Spleen (tissue), 7 donors: ENCODE data around the gene DNAH9.

Source experiments
- CTCF ChIP-seq, 11 experiments: fragments of 200-600 bp in 7 of 11; fragments of 450-650 bp in 4 of 11; sonication (generic) in 4 of 11; IDR thresholded peaks in 8 of 11; conservative IDR thresholded peaks in 3 of 11; 1 replicate in 7 of 11; 2 replicates in 4 of 11; pipeline versions ENCODE4 v1.4.0 to v1.8.0; 2016 to 2021; ENCODE audit warnings: antibody characterized with exemption in 11 of 11, inconsistent platforms in 4 of 11, mild to moderate bottlenecking in 1 of 11
- POLR2A ChIP-seq, 3 donors: fragments of 450-650 bp; IDR thresholded peaks; one replicate each; pipeline ENCODE4 v1.5.1; 2017; ENCODE audit warnings: antibody characterized with exemption in 3 of 3, mild to moderate bottlenecking in 1 of 3
- donor health status: DM: no; HTN: no; CAD: no; lungs with moderate emphysema.
- donor health status: DM: no; HTN: no; CAD: no.
- donor health status: DM: no; HTN: no; CAD: no.

- TF ChIP-seq POLR2A (IDR thresholded peaks at IDR 0.05) (no peak), CTCF (IDR thresholded peaks at IDR 0.05 in 8 of 11, conservative IDR thresholded peaks at IDR 0.05 in 3 of 11) (no peak)
Observed at GRCh38 chr17:11825572-11826209, 227.4 kb downstream of the DNAH9 start.
